ENCODE data around the gene CD200R1. TPM values are rescaled to one million over a fixed set of nuclear protein-coding genes. Genes with fewer than 3 reads are reported as not detected.

Gene CD200R1
- total RNA-seq, 2 experiments from 2014 or later = 0.25 TPM; not detected in 1

Other genes starting within 250 kb of the CD200R1 start
- gene CD200R1L, start 128.2 kb downstream of the CD200R1 start, total RNA-seq (2014; rRNA removed; shearing (Covaris generic)) = not detected in 2 replicates
- gene CD200R1L, start 128.2 kb downstream of the CD200R1 start, total RNA-seq (2022) = not detected in 2 replicates
- gene GTPBP8, start 15.9 kb upstream of the CD200R1 start, total RNA-seq (2014; rRNA removed; shearing (Covaris generic)) = 17.6 and 23.8 TPM in 2 replicates
- gene GTPBP8, start 15.9 kb upstream of the CD200R1 start, total RNA-seq (2022) = 20.3 and 21.9 TPM in 2 replicates
- 0.03 TPM in 1 of 2 replicates, not detected in the other for gene BOC, start 236.5 kb upstream of the CD200R1 start, total RNA-seq (2014; rRNA removed; shearing (Covaris generic))
- gene BOC, start 236.5 kb upstream of the CD200R1 start, total RNA-seq (2022) = not detected in 2 replicates